ENCODE results near the gene PADI3. TPM values are rescaled to one million over a fixed set of nuclear protein-coding genes. Genes with fewer than 3 reads are reported as not detected.
A peak's percentile ranks its signal among the peaks of the same experiment; 100 is the strongest.

Gene PADI3
- 0.37 and 0.44 TPM in 2 replicates for total RNA-seq (2021; fragmentation: NEBNext Ultra II Directional; extraction: Animal tissue kit (Norgen Biotek cat#: 25700))
- polyA plus RNA-seq (2011; rRNA removed): 0.94 and 1.9 TPM in 2 replicates
- 1.6 TPM for polyA plus RNA-seq (2011; cell fraction: cytosol; rRNA removed)
- 3.4 TPM for polyA plus RNA-seq (2011; cell fraction: nucleus; rRNA removed)
- polyA plus RNA-seq (2012, experiment 1 of 2): 0.35 to 0.85 TPM (median 0.64 TPM) in 4 replicates
- polyA plus RNA-seq (2012, experiment 2 of 2): 0.33 TPM
- 0.59 TPM for polyA plus RNA-seq (2013, experiment 1 of 2)
- polyA plus RNA-seq (2013, experiment 2 of 2): 0.35 TPM
- 1.3 and 1.7 TPM in 2 replicates for polyA minus RNA-seq (2011; rRNA and poly(A)+ RNA removed)
- polyA minus RNA-seq (2011; cell fraction: cytosol; rRNA and poly(A)+ RNA removed): 0.81 TPM
- polyA minus RNA-seq (2011; cell fraction: nucleus; rRNA and poly(A)+ RNA removed): 1.6 TPM
- long read RNA-seq, experiment 1: 0 reads
- long read RNA-seq, experiment 2: 0 reads

DNA sequence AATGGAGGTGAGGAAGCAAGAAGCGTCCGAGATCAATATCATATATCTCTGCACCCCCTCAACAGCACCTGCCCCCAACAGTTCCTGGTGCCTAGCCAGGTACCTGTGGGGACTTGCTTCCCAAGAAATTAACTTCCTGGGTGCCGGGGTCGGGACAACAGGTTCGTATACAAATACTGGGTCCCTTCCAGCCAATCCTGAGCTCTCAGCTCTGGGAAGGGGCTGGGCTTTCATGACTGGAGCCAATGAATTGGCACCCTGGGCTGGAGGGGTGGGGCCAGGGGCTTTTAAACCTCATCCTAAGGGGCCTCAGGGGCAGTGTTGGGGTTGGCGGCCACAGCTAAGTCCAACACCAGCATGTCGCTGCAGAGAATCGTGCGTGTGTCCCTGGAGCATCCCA is at the start of gene PADI3:
Gene PADI3, plus strand, starts transcription at position 318 of the 400 bp plus-strand sequence. Its CDS starts 40 bp downstream, at position 358.
- no peak within 1 kb of the TSS for H2BK5ac ChIP-seq (ENCODE audit: low read depth, low read length)
- H3K4me3 ChIP-seq (ENCODE audit: extremely low read depth in 1 of 4, insufficient read depth in 2 of 4, low read depth in 3 of 4, low read length in 4 of 4): no peak within 1 kb of the TSS
- no peak within 1 kb of the TSS for H4K5ac ChIP-seq (ENCODE audit: insufficient read length, low read depth, low read length)
- H3K18ac ChIP-seq (ENCODE audit: extremely low read depth, low read length): no peak within 1 kb of the TSS; the same call in 1 of the 2 replicates
- H2BK15ac ChIP-seq (ENCODE audit: low read length): no peak within 1 kb of the TSS
- CTCF ChIA-PET (ENCODE audit: partially characterized antibody): interaction anchor here (1.0 to 5.1 kb wide), 7 partner anchors 9 to 285 kb away, joined by 3 to 29 read pairs (median 8); no protein-coding TSS in a partner anchor
- DNase-seq (ENCODE audit: low read depth in 1 of 2, low spot score in 2 of 2): no peak
- no peak within 1 kb of the TSS for H2AK5ac ChIP-seq (ENCODE audit: low read depth, low read length)
- H3K14ac ChIP-seq (ENCODE audit: insufficient read length): no peak within 1 kb of the TSS
- H2BK12ac ChIP-seq (ENCODE audit: low read depth, low read length): no peak within 1 kb of the TSS
- 96% methylated on average over 9 of the region's 9 CpGs; no CpG with 5 or more reads in 1 of the 2 experiments for WGBS, 2 experiments (ENCODE audit: extremely low coverage in 1 of 2, insufficient coverage in 1 of 2, insufficient read length in 1 of 2, insufficient replicate concordance in 2 of 2, low coverage in 1 of 2, low lambda C conversion rate in 2 of 2, missing lambda C conversion rate in 1 of 2)
- H2BK120ac ChIP-seq (replicated peaks; ENCODE audit: low read depth, low read length): no peak within 1 kb of the TSS
- peak within 1 kb of the TSS; percentile 64; the same call in 1 of the 2 replicates for H2AFZ ChIP-seq (ENCODE audit: low read length)
- H3K79me2 ChIP-seq (ENCODE audit: control insufficient read depth in 1 of 2, insufficient read depth in 2 of 2, low read length in 2 of 2): no peaks in the 10 kb centered on the region
- no peaks in the 10 kb centered on the region for H3K27me3 ChIP-seq (replicated peaks in 1 of 4; ENCODE audit: control insufficient read depth in 3 of 4, extremely low read depth in 1 of 4, insufficient read depth in 3 of 4, low read length in 3 of 4)
- POLR2A ChIA-PET (ENCODE audit: partially characterized antibody): interaction anchor here (1.2 to 1.4 kb wide), 3 partner anchors 9 to 36 kb away, joined by 3 to 5 read pairs (median 4); no protein-coding TSS in a partner anchor
- H2BK20ac ChIP-seq (ENCODE audit: low read length): no peak within 1 kb of the TSS
- no peak within 1 kb of the TSS for H3K4ac ChIP-seq (replicated peaks; ENCODE audit: insufficient read length, low read depth, low read length)
- no peak within 1 kb of the TSS for H3K4me2 ChIP-seq (ENCODE audit: insufficient read depth in 1 of 2, low read depth in 2 of 2, low read length in 2 of 2)
- H3K27ac ChIP-seq (ENCODE audit: low read depth, low read length): no peak within 1 kb of the TSS
- H3K23me2 ChIP-seq (ENCODE audit: low read depth, low read length): no peaks in the 10 kb centered on the region
- no peaks in the 10 kb centered on the region for H3K36me3 ChIP-seq (ENCODE audit: control insufficient read depth in 2 of 4, insufficient read depth in 4 of 4, low read length in 3 of 4)
- peaks cover 0 to 12% (median 2%) of the 10 kb centered on the region in 4 experiments; a peak in 2 of 7 replicates for H3K4me1 ChIP-seq (replicated peaks in 1 of 4; ENCODE audit: control insufficient read depth in 3 of 4, insufficient read depth in 4 of 4, low read length in 3 of 4)
- no peak within 1 kb of the TSS for H4K91ac ChIP-seq (replicated peaks; ENCODE audit: insufficient read length, low read length)
- no peak for FAIRE-seq
- H4K20me1 ChIP-seq (replicated peaks in 1 of 2; ENCODE audit: control insufficient read depth in 1 of 2, insufficient read depth in 2 of 2, low read length in 2 of 2): no peaks in the 10 kb centered on the region
- H4K8ac ChIP-seq (ENCODE audit: extremely low read depth, insufficient read depth, low read length): peak within 1 kb of the TSS; percentile 64
- H3K56ac ChIP-seq (replicated peaks; ENCODE audit: insufficient read length, low read depth, low read length): no peak within 1 kb of the TSS
- no peaks in the 10 kb centered on the region for H3K9me3 ChIP-seq (ENCODE audit: insufficient read depth in 2 of 2, low read depth in 1 of 2, low read length in 1 of 2)
- H3K23ac ChIP-seq (ENCODE audit: insufficient read length): no peak within 1 kb of the TSS
- H3K9ac ChIP-seq (replicated peaks in 1 of 4; ENCODE audit: extremely low read depth in 1 of 4, low read depth in 3 of 4, low read length in 3 of 4): no peak within 1 kb of the TSS
- H3K79me1 ChIP-seq (ENCODE audit: low read depth, low read length): no peaks in the 10 kb centered on the region
- TF ChIP-seq BRCA1 (IDR thresholded peaks at IDR 0.05; ENCODE audit: low read depth, low read length): no peak
- TF ChIP-seq TEAD4 (IDR thresholded peaks at IDR 0.05; ENCODE audit: low read depth, low read length): no peak
- no peak for TF ChIP-seq EP300 (IDR thresholded peaks at IDR 0.05; ENCODE audit: borderline replicate concordance in 1 of 2, low read depth in 2 of 2, low read length in 2 of 2)
- TF ChIP-seq, protein P1, sequence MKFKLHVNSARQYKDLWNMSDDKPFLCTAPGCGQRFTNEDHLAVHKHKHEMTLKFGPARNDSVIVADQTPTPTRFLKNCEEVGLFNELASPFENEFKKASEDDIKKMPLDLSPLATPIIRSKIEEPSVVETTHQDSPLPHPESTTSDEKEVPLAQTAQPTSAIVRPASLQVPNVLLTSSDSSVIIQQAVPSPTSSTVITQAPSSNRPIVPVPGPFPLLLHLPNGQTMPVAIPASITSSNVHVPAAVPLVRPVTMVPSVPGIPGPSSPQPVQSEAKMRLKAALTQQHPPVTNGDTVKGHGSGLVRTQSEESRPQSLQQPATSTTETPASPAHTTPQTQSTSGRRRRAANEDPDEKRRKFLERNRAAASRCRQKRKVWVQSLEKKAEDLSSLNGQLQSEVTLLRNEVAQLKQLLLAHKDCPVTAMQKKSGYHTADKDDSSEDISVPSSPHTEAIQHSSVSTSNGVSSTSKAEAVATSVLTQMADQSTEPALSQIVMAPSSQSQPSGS (IDR thresholded peaks at IDR 0.05; ENCODE audit: low read length): no peak
- TF ChIP-seq RBBP5 (IDR thresholded peaks at IDR 0.05; ENCODE audit: borderline replicate concordance, low read depth, low read length): no peak
- TF ChIP-seq PHF8 (conservative IDR thresholded peaks at IDR 0.05; ENCODE audit: low read depth, low read length): no peak
- TF ChIP-seq TBP (IDR thresholded peaks at IDR 0.05; ENCODE audit: low read depth, low read length): peak; percentile 42; the same call in 1 of the 2 replicates
- no peak for TF ChIP-seq TCF12 (IDR thresholded peaks at IDR 0.05; ENCODE audit: low read depth, low read length)
- no peak for TF ChIP-seq ZNF274 (IDR thresholded peaks at IDR 0.05; ENCODE audit: borderline replicate concordance, extremely low read depth, low read length)
- TF ChIP-seq SUZ12 (IDR thresholded peaks at IDR 0.05; ENCODE audit: low read length): no peak

All from H1 (cell line).